Ishikawa (cell line): Measurements from ENCODE around the gene NAA20.

Experiments used
- CEBPB ChIP-seq: IDR thresholded peaks from 2 replicates; pipeline ENCODE4 v1.6.1; 2012
- CREB1 ChIP-seq: IDR thresholded peaks from 2 replicates; pipeline ENCODE4 v1.6.1; 2012; ENCODE audit warnings: low read depth
- EGR1 ChIP-seq: IDR thresholded peaks from 2 replicates; pipeline ENCODE4 v1.6.1; 2012
- EP300 ChIP-seq: IDR thresholded peaks from 2 replicates; pipeline ENCODE4 v1.6.1; 2012; ENCODE audit warnings: borderline replicate concordance
- FOXM1 ChIP-seq: IDR thresholded peaks from 2 replicates; pipeline ENCODE4 v1.6.1; 2012; ENCODE audit warnings: low read depth, borderline replicate concordance
- MAX ChIP-seq: IDR thresholded peaks from 2 replicates; pipeline ENCODE4 v1.6.1; 2012
- NFIC ChIP-seq: IDR thresholded peaks from 2 replicates; pipeline ENCODE4 v1.6.1; 2012
- RAD21 ChIP-seq: IDR thresholded peaks from 2 replicates; pipeline ENCODE4 v1.6.1; 2012; ENCODE audit warnings: low read depth
- REST ChIP-seq: IDR thresholded peaks from 2 replicates; pipeline ENCODE4 v1.6.1; 2012; ENCODE audit warnings: low read depth, mild to moderate bottlenecking
- TAF1 ChIP-seq: IDR thresholded peaks from 2 replicates; pipeline ENCODE4 v1.6.1; 2012; ENCODE audit warnings: low read depth, mild to moderate bottlenecking
- TCF12 ChIP-seq: IDR thresholded peaks from 2 replicates; pipeline ENCODE4 v1.6.1; 2012; ENCODE audit warnings: low read depth
- TEAD4 ChIP-seq: IDR thresholded peaks from 2 replicates; pipeline ENCODE4 v1.6.1; 2012
- USF1 ChIP-seq: IDR thresholded peaks from 2 replicates; pipeline ENCODE4 v1.6.1; 2012
- YY1 ChIP-seq: IDR thresholded peaks from 2 replicates; pipeline ENCODE4 v1.6.1; 2012; ENCODE audit warnings: low read depth
- ZBTB7A ChIP-seq: IDR thresholded peaks from 2 replicates; pipeline ENCODE4 v1.6.1; 2012; ENCODE audit warnings: low read depth

NAA20 gene

GRCh38 chr20:19986419-19986818, 30.7 kb upstream of the NAA20 start:
- TF ChIP-seq CEBPB (no peak), TEAD4 (no peak), TCF12 (no peak), EGR1 (no peak), TAF1 (no peak)

- no peak for TF ChIP-seq USF1
- TF ChIP-seq TAF1 = no peak
- no peak for TF ChIP-seq RAD21
- TF ChIP-seq NFIC = no peak
- no peak for TF ChIP-seq FOXM1
- TF ChIP-seq EGR1 = no peak
- TF ChIP-seq MAX = no peak
- no peak for TF ChIP-seq TEAD4
- TF ChIP-seq TCF12 = no peak
- TF ChIP-seq REST = no peak
- no peak for TF ChIP-seq ZBTB7A
- no peak for TF ChIP-seq YY1
- TF ChIP-seq CREB1 = no peak
- TF ChIP-seq EP300 = no peak
These were observed 30.1 kb upstream of the NAA20 start for GRCh38 chr20:19987046-19987445.

DNA sequence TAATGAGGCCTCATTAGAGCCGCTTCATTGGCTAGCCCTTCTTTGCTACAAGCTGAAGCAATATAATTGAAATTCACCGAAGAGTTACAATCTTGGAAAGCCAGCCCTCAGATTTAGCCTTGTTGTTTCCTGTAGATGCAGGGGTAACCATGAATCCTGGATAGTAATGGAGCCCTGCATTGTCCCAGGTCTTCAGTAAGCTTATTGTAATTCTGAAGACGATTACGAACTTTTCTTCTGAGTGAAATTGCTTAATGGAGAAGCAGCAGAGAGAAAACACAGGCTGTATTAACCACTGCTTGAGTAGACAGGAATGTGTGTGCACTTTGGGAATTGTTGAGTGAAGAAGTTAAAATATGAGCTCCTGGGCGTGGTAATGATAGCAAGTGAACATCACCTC, 26.3 kb upstream of the NAA20 start:
- TF ChIP-seq NFIC (no peak), TEAD4 (no peak), RAD21 (no peak), ZBTB7A (no peak), CEBPB (no peak)

GRCh38 chr20:19991308-19991707, 25.9 kb upstream of the NAA20 start:
- TF ChIP-seq ZBTB7A (no peak), CEBPB (no peak), TAF1 (no peak), CREB1 (no peak), YY1 (no peak), MAX (no peak), TCF12 (no peak)

- no peak for TF ChIP-seq MAX
- TF ChIP-seq TEAD4 = no peak
- no peak for TF ChIP-seq REST
- TF ChIP-seq USF1 = no peak
- no peak for TF ChIP-seq NFIC
- TF ChIP-seq EGR1 = no peak
- no peak for TF ChIP-seq FOXM1
- TF ChIP-seq YY1 = no peak
- TF ChIP-seq RAD21 = no peak
- no peak for TF ChIP-seq TCF12
- no peak for TF ChIP-seq EP300
- no peak for TF ChIP-seq CEBPB
- TF ChIP-seq ZBTB7A = no peak
- TF ChIP-seq CREB1 = no peak
- no peak for TF ChIP-seq TAF1
These were observed 25.3 kb upstream of the NAA20 start for GRCh38 chr20:19991854-19992253.
